Aorta (tissue), 5 donors: ENCODE results near the gene KCNA5. TPM values are rescaled to one million over a fixed set of nuclear protein-coding genes. Genes with fewer than 3 reads are reported as not detected.

Experiments used
- ATAC-seq: fragments of 200-7000 bp; cut with Tn5 transposase; one replicate; pipeline ENCODE4 v1.9.1; 2022; ENCODE audit warnings: moderate library complexity; ENCODE audit not compliant: low FRiP score
- DNase-seq, 2 donors: peaks; one replicate each; pipeline ENCODE4 v3.0.0-alpha.2; 2020
- H3K27ac ChIP-seq, 2 donors: one replicate each; pipeline ENCODE4 v1.5.1; 2013; ENCODE audit warnings: low read length in 2 of 2, mild to moderate bottlenecking in 2 of 2, moderate library complexity in 2 of 2, control low read depth in 1 of 2, inconsistent platforms in 1 of 2, low read depth in 1 of 2
- H3K27me3 ChIP-seq, 2 donors: one replicate each; pipeline ENCODE4 v1.6.1; 2013; ENCODE audit warnings: control low read depth in 1 of 2, low read length in 1 of 2, mild to moderate bottlenecking in 1 of 2, moderate library complexity in 1 of 2; ENCODE audit not compliant: insufficient read depth in 2 of 2, control insufficient read depth in 1 of 2
- H3K36me3 ChIP-seq, 2 donors: one replicate each; pipeline ENCODE4 v1.6.1; 2013; ENCODE audit warnings: control low read depth in 1 of 2, low read length in 1 of 2, mild to moderate bottlenecking in 1 of 2; ENCODE audit not compliant: insufficient read depth in 2 of 2, control insufficient read depth in 1 of 2
- H3K4me1 ChIP-seq, 2 donors: one replicate each; pipeline ENCODE4 v1.6.1; 2013; ENCODE audit warnings: low read length in 2 of 2, control low read depth in 1 of 2, mild to moderate bottlenecking in 1 of 2, moderate library complexity in 1 of 2; ENCODE audit not compliant: insufficient read depth in 2 of 2, control insufficient read depth in 1 of 2
- H3K4me3 ChIP-seq, 2 donors: one replicate each; pipeline ENCODE4 v1.5.1; 2013; ENCODE audit warnings: low read length in 2 of 2, control low read depth in 1 of 2, mild to moderate bottlenecking in 1 of 2
- H3K9me3 ChIP-seq: one replicate; pipeline ENCODE4 v1.6.1; 2013; ENCODE audit warnings: mild to moderate bottlenecking, low read length; ENCODE audit not compliant: control insufficient read depth
- whole genome bisulfite sequencing, 2 donors: extraction: QIAGEN DNeasy Blood & Tissue Kit; methylation state at CpG; one replicate each; pipeline ENCODE4 v1.1.7; 2013; 5-methylcytosine and 5-hydroxymethylcytosine counted together
- intact Hi-C, 2 donors: fragments of 100-400 bp; cut with DNase I; formaldehyde crosslinking; loops; one replicate each; pipeline versions ENCODE4 v1.14.2 to v1.15.0; 2022
- polyA plus RNA-seq, 2 donors: library from polyadenylated mRNA; stranded (reverse); fragments of 200-250 nt; gene quantifications; one replicate each; pipeline ENCODE4 v1.2.3, GENCODE V29; 2013
- total RNA-seq, 2 donors: library from RNA; stranded (reverse); fragmentation: NEBNext Ultra II Directional; extraction: Animal tissue kit (Norgen Biotek cat#: 25700); gene quantifications; one replicate each; pipeline ENCODE4 v1.2.1, GENCODE V29; 2021
- donor health status: healthy with polysubstance abuse.
- donor health status: Bipolar disorder and iron deficiency.
- donor health status: DM: no; HTN: no; CAD: no.
- donor health status: DM: no; HTN: no; CAD: no.
- donor health status: DM: yes; HTN: yes; CAD: no.

Gene KCNA5
- total and polyA plus RNA-seq, 4 donors = 2.4 to 84.9 (median 49.1) TPM

DNA sequence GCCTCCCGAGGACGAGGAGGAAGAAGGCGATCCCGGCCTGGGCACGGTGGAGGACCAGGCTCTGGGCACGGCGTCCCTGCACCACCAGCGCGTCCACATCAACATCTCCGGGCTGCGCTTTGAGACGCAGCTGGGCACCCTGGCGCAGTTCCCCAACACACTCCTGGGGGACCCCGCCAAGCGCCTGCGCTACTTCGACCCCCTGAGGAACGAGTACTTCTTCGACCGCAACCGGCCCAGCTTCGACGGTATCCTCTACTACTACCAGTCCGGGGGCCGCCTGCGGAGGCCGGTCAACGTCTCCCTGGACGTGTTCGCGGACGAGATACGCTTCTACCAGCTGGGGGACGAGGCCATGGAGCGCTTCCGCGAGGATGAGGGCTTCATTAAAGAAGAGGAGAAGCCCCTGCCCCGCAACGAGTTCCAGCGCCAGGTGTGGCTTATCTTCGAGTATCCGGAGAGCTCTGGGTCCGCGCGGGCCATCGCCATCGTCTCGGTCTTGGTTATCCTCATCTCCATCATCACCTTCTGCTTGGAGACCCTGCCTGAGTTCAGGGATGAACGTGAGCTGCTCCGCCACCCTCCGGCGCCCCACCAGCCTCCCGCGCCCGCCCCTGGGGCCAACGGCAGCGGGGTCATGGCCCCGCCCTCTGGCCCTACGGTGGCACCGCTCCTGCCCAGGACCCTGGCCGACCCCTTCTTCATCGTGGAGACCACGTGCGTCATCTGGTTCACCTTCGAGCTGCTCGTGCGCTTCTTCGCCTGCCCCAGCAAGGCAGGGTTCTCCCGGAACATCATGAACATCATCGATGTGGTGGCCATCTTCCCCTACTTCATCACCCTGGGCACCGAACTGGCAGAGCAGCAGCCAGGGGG lies 979 bp downstream of the KCNA5 start:
- H3K9me3 ChIP-seq = no peaks in the 10 kb centered on the region
- 43 to 52% methylated on average over 69 to 71 of the region's 71 CpGs for WGBS, 2 donors

DNA sequence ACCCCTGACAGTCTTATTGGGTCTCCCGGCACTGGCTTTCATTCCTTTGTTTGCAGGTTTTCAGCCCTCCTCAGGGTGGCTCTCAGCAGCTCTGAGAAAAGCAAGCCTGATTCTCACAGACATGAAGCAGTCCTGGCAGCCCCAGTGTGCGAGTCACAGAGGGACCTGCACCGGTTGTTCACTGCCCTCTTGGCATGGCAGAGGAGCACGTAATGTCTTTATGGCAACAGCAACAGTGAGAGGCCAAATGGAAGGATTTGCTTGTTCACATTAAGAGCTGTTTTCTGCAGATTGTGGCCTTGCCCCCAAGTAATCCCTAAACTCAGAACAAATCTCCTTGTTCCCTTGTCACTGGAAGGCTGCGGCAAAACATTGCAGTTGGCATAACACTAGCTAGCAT lies 3.4 kb downstream of the KCNA5 start:
- peak overlapping the region; percentile 20 to 45 for H3K4me3 ChIP-seq
- ATAC-seq (peak; percentile 57), DNase-seq (peak; percentile 69 to 81)
- 4 to 5% methylated on average over 5 of the region's 5 CpGs for WGBS, 2 donors
- H3K27me3 ChIP-seq = no peaks in the 10 kb centered on the region
- peaks cover 0 to 4% of the 10 kb centered on the region in 2 donors for H3K4me1 ChIP-seq
- no peaks in the 10 kb centered on the region for H3K36me3 ChIP-seq
- peak overlapping the region; percentile 86 to 95 for H3K27ac ChIP-seq
- no peaks in the 10 kb centered on the region for H3K9me3 ChIP-seq
- intact Hi-C loops = loop anchor here in 1 of 2 donors (5.0 kb wide), 1 partner anchor 35 kb away; no protein-coding TSS in a partner anchor

More for the DNA sequence above, 979 bp downstream of the KCNA5 start:
- Histone ChIP-seq H3K4me3 (peak overlapping the region; percentile 39 to 87), H3K27ac (peak overlapping the region; percentile 19 to 95), H3K36me3 (no peaks in the 10 kb centered on the region), H3K4me1 (peaks cover 0 to 4% of the 10 kb centered on the region in 2 donors), H3K27me3 (no peaks in the 10 kb centered on the region)
- ATAC-seq = no peak
- intact Hi-C loops = loop anchor here (5.0 kb wide), 1 partner anchor 38 kb away; no protein-coding TSS in a partner anchor
- DNase-seq = peak in 1 of 2 donors; percentile 52

DNA sequence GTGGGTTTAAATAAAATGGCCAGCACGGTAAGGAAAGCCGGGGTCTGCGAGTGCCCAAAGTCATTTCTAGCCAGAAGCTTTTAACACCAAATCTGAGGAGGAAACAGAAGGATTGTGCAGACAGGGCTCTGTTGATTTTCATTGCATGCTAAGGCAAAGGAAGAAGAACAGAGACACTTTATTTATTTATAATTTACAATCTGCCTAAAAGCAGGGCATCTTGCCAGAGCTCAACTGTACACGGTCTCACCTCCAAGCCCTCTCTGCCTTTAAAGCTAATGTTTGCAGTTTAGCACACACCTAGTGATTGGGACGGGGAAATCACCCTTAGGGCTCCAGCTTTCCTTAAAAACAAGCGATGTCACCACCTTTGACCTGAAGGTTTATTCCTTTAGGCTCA lies 4.0 kb downstream of the KCNA5 start:
- no peak for DNase-seq
- Histone ChIP-seq H3K27ac (peak overlapping the region; percentile 14 to 95), H3K36me3 (no peaks in the 10 kb centered on the region), H3K4me3 (peak overlapping the region; percentile 20 to 43), H3K9me3 (no peaks in the 10 kb centered on the region), H3K27me3 (no peaks in the 10 kb centered on the region), H3K4me1 (peaks cover 0 to 2% of the 10 kb centered on the region in 2 donors)
- no peak for ATAC-seq
- 25 to 27% methylated on average over 6 of the region's 6 CpGs for WGBS, 2 donors
- intact Hi-C loops = loop anchor here in 1 of 2 donors (5.0 kb wide), 1 partner anchor 35 kb away; no protein-coding TSS in a partner anchor

DNA sequence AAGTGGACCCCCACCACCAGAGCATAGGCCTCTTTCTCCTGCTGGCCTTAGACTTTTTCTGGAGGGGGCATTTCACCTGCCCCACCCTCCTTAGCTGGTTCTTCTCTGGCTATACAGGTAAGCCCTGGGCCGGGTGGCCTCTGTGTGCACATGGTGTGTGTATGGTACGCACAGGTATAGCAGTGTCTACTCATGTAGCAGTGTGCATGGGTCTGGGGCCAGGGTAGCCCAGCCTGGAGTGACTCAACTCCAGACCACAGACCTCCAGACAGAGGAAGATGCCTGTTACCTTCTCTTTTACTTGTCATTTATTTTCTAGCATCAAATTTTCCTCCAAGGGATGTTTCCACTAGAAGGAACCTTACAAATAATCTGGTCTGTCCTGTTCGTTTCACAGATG lies 6.9 kb downstream of the KCNA5 start:
- H3K36me3 ChIP-seq = no peaks in the 10 kb centered on the region
- intact Hi-C loops = no loop called here
- H3K9me3 ChIP-seq = no peaks in the 10 kb centered on the region
- H3K27me3 ChIP-seq = no peaks in the 10 kb centered on the region
- H3K4me3 ChIP-seq = no peak overlapping the region
- peak overlapping the region in 1 of 2 donors; percentile 41 for H3K27ac ChIP-seq
- WGBS, 2 donors = 87 to 93% methylated on average over 3 of the region's 3 CpGs
- ATAC-seq = no peak
- no peak for DNase-seq
- H3K4me1 ChIP-seq = no peaks in the 10 kb centered on the region

DNA sequence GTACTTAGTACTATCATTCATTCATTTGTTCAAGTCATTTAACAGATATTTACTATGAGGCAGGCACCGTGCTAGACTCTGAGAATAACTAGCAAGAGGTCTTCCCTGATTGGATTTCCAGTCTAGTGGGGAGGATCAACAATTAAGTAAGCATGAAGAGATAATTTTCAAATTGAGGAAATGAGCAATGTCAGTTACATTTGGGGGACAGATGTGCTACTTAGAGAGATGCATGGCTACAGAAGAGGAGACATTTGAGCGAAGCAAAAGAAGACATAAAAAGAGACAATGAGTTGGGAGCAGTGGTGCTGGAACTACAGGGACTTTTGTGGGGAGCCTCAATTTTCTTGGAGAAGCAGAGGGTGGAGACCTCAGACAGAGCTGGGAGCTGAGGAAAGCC lies 7.7 kb downstream of the KCNA5 start:
- H3K9me3 ChIP-seq = no peaks in the 10 kb centered on the region
- intact Hi-C loops = no loop called here
- DNase-seq (no peak), ATAC-seq (no peak)
- no peak overlapping the region for H3K27ac ChIP-seq
- 93% methylated on average over 2 of the region's 2 CpGs for WGBS, 2 donors
- no peak overlapping the region for H3K4me3 ChIP-seq
- H3K4me1 ChIP-seq = no peaks in the 10 kb centered on the region
- no peaks in the 10 kb centered on the region for H3K27me3 ChIP-seq
- no peaks in the 10 kb centered on the region for H3K36me3 ChIP-seq

DNA sequence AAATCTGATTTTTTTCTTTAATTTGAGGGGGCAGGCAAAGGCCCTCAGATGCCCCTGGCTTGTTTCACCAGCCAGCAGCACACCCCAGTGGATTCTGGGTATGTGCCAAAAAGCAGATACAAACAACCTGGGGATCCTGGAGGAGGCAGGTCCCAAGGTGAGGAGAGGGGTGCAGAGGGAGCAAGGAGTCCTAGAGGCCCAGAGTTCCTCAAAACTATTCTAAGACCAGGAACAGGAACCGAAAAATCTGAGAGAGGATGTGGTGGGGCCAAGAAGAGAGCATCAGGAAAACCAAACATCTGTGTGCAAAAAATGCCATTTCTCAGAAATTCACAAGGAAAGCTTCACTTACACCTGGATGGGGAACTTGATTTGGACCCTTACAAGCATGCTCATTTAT lies 8.2 kb downstream of the KCNA5 start:
- H3K4me3 ChIP-seq = no peak overlapping the region
- ATAC-seq (no peak), DNase-seq (no peak)
- no peaks in the 10 kb centered on the region for H3K9me3 ChIP-seq
- H3K27ac ChIP-seq = no peak overlapping the region
- 83% methylated on average over 1 of the region's 1 CpG for WGBS, 2 donors
- intact Hi-C loops = no loop called here
- no peaks in the 10 kb centered on the region for H3K36me3 ChIP-seq
- H3K4me1 ChIP-seq = no peaks in the 10 kb centered on the region
- no peaks in the 10 kb centered on the region for H3K27me3 ChIP-seq

DNA sequence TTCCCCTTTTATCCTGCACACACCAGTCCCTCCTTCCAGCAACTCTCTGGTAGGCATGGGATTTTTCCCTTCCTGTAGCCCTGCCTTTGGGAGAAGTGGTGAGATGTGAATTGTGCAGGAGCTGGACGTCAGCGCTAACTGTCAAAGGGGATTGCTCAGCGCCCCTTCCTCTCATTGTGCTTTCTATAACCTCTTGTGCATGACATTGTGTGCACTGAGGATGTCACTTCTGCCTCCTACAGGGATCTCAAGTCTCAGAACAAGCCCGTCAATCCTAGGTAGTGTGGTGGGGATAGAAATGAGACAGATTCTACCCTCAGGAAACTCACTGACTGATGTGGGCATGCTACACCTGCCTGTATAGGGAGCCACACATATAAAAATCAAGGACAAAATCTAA lies 8.7 kb downstream of the KCNA5 start:
- H3K4me3 ChIP-seq = no peak overlapping the region
- no peaks in the 10 kb centered on the region for H3K9me3 ChIP-seq
- H3K36me3 ChIP-seq = no peaks in the 10 kb centered on the region
- DNase-seq = no peak
- no peaks in the 10 kb centered on the region for H3K4me1 ChIP-seq
- no peaks in the 10 kb centered on the region for H3K27me3 ChIP-seq
- intact Hi-C loops = no loop called here
- no peak for ATAC-seq
- WGBS, 2 donors = 87 to 92% methylated on average over 4 of the region's 4 CpGs
- no peak overlapping the region for H3K27ac ChIP-seq

DNA sequence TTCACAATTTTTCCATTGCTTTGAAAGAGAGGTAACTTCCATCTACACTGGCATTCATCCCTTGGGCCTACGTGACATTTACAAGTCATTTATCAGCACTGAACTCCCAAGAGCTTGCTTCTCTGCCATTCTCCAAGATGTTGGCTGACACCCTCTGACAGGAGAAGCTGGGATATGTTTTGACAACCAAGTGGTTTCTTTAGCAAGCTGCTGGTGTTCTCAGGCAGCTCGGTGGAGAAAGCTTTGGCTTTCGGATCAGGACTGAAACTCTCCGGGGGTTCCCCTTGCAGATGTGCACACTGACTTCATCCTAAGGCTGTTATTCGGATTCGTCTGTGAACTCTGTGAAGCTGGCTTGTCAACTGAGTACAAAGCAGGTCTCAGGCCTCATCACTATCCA lies 15.7 kb downstream of the KCNA5 start:
- peak; percentile 63 for ATAC-seq
- H3K9me3 ChIP-seq = no peaks in the 10 kb centered on the region
- no peaks in the 10 kb centered on the region for H3K36me3 ChIP-seq
- peak overlapping the region; percentile 55 to 69 for H3K27ac ChIP-seq
- no peaks in the 10 kb centered on the region for H3K4me1 ChIP-seq
- intact Hi-C loops = loop anchor here in 1 of 2 donors (2.0 kb wide), 1 partner anchor 19 kb away; no protein-coding TSS in a partner anchor
- DNase-seq = peak in 1 of 2 donors; percentile 64
- no peak overlapping the region for H3K4me3 ChIP-seq
- WGBS, 2 donors = 1 to 7% methylated on average over 6 of the region's 6 CpGs
- no peaks in the 10 kb centered on the region for H3K27me3 ChIP-seq

DNA sequence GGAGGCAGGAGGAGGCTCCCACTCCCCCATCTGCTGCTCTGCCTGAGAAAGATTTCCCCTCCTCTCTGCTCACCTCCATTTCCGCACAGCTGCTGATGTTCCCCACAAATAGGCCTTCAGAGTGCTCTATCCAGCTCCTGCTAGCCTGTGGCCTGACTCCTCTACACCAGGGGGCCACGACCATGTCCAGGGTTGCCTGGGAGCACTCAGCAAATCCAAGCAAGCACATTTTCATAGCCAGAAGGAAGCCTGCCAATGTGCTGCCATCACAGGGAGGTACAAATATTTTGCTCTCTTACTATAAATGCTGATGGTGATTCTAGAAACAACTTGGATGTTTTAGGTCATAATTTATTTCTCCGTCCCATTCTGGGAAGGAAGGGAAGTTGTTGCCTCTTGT lies 17.3 kb downstream of the KCNA5 start:
- Histone ChIP-seq H3K36me3 (no peaks in the 10 kb centered on the region), H3K9me3 (no peaks in the 10 kb centered on the region), H3K4me3 (no peak overlapping the region), H3K4me1 (no peaks in the 10 kb centered on the region), H3K27ac (peak overlapping the region in 1 of 2 donors; percentile 80), H3K27me3 (no peaks in the 10 kb centered on the region)
- peak; percentile 62 for ATAC-seq
- peak in 1 of 2 donors; percentile 74 for DNase-seq
- WGBS, 2 donors = 33% methylated on average over 3 of the region's 3 CpGs
- intact Hi-C loops = loop anchor here in 1 of 2 donors (5.0 kb wide), 1 partner anchor 34 kb away; no protein-coding TSS in a partner anchor
